ENCODE measurements around the gene PEX11A.

- TF ChIP-seq POLR2AphosphoS5 (IDR thresholded peaks at IDR 0.05; ENCODE audit: insufficient read depth, low read depth, low read length) (no peak), MYC (IDR thresholded peaks at IDR 0.05; ENCODE audit: low read depth, low read length) (no peak), POLR2A (IDR thresholded peaks at IDR 0.05; ENCODE audit: low read depth, low read length) (no peak)
These were observed 24.2 kb downstream of the PEX11A start for GRCh38 chr15:89666184-89666857.
